ENCODE data around the gene COX5B.
A peak's percentile ranks its signal among the peaks of the same experiment; 100 is the strongest.
"Not testable (repeated sequence)": the region's sequence is repeated elsewhere in the genome, so short reads cannot be mapped to it uniquely, and the experiment has no call there.

Gene COX5B

GRCh38 chr2:97673182-97673914, 27.5 kb downstream of the COX5B start:
- DNase-seq (ENCODE audit: low spot score): no peak

- no peak for DNase-seq (ENCODE audit: low spot score)
Observed at GRCh38 chr2:97673915-97674283, 28.0 kb downstream of the COX5B start.

GRCh38 chr2:97675430-97676113, 29.7 kb downstream of the COX5B start:
- no peak for DNase-seq (ENCODE audit: low spot score)

- no peak for DNase-seq (ENCODE audit: low spot score)
Observed at GRCh38 chr2:97676620-97677019, 30.8 kb downstream of the COX5B start.

GRCh38 chr2:97677480-97677879, 31.6 kb downstream of the COX5B start:
- DNase-seq (ENCODE audit: low spot score): no peak

GRCh38 chr2:97678298-97678697, 32.4 kb downstream of the COX5B start:
- no peak for DNase-seq (ENCODE audit: low spot score)

GRCh38 chr2:97687235-97687634, 41.4 kb downstream of the COX5B start:
- not testable (repeated sequence) for DNase-seq (ENCODE audit: low spot score)

- no peak for DNase-seq (ENCODE audit: low spot score)
Observed at GRCh38 chr2:97688062-97688827, 42.4 kb downstream of the COX5B start.

- DNase-seq (ENCODE audit: low spot score): no peak
Observed at GRCh38 chr2:97691166-97691565, 45.3 kb downstream of the COX5B start.

GRCh38 chr2:97693476-97693875, 47.6 kb downstream of the COX5B start:
- DNase-seq (ENCODE audit: low spot score): no peak

- no peak for DNase-seq (ENCODE audit: low spot score)
Observed at GRCh38 chr2:97695744-97696143, 49.9 kb downstream of the COX5B start.

- peak; percentile 92 for DNase-seq (ENCODE audit: low spot score)
Observed at GRCh38 chr2:97697252-97698235, 51.7 kb downstream of the COX5B start.
